OCI-LY3 (cell line): ENCODE data around the gene USPL1.

Experiments
- H2AFZ ChIP-seq: fragments of 200-600, 300-600 bp; shearing (Covaris generic); 2 replicates; pipeline ENCODE4 v1.6.0; 2014; ENCODE audit warnings: antibody characterized with exemption, low read depth, low read length
- H3K27ac ChIP-seq: fragments of 200-600, 300-600 bp; sonication (generic); 2 replicates; pipeline ENCODE4 v1.5.1; 2014; ENCODE audit warnings: mild to moderate bottlenecking, low read length, moderate library complexity, mixed read lengths
- H3K27me3 ChIP-seq: fragments of 200-600, 300-600 bp; sonication (generic); 2 replicates; pipeline ENCODE4 v1.6.1; 2014; ENCODE audit warnings: low read depth, low read length, mixed read lengths
- H3K36me3 ChIP-seq: fragments of 200-600, 300-600 bp; sonication (generic); replicated peaks from 2 replicates; pipeline ENCODE3; 2014; ENCODE audit warnings: low read depth, low read length, mixed read lengths
- H3K4me1 ChIP-seq: fragments of 300-600, 200-600 bp; sonication (generic); 2 replicates; pipeline ENCODE4 v1.6.1; 2014; ENCODE audit warnings: low read length, mixed read lengths
- H3K4me2 ChIP-seq: fragments of 200-600, 300-600 bp; sonication (generic); 2 replicates; pipeline ENCODE4 v1.6.1; 2014; ENCODE audit warnings: low read length, mixed read lengths
- H3K4me3 ChIP-seq: fragments of 300-600, 200-600 bp; sonication (generic); 2 replicates; pipeline ENCODE4 v1.5.1; 2014; ENCODE audit warnings: antibody characterized with exemption, mild to moderate bottlenecking, low read length, moderate library complexity
- H3K79me2 ChIP-seq: fragments of 300-600, 200-600 bp; shearing (Covaris generic); 2 replicates; pipeline ENCODE4 v1.6.1; 2014; ENCODE audit warnings: mild to moderate bottlenecking, low read length, mixed read lengths
- H3K9ac ChIP-seq: fragments of 300-600, 200-600 bp; shearing (Covaris generic); 2 replicates; pipeline ENCODE4 v1.6.0; 2014; ENCODE audit warnings: mild to moderate bottlenecking, low read length, moderate library complexity
- H3K9me3 ChIP-seq: fragments of 200-600, 300-600 bp; shearing (Covaris generic); 2 replicates; pipeline ENCODE4 v1.6.1; 2014; ENCODE audit warnings: low read length, mixed read lengths; ENCODE audit not compliant: insufficient read depth
- H4K20me1 ChIP-seq: fragments of 200-600, 300-600 bp; sonication (generic); 2 replicates; pipeline ENCODE4 v1.6.1; 2016; ENCODE audit warnings: low read length, mixed read lengths; ENCODE audit not compliant: insufficient read depth
- EZH2phosphoT487 ChIP-seq: fragments of 200-600 bp; shearing (Covaris generic); IDR thresholded peaks from 2 replicates; pipeline ENCODE4 v1.6.1; 2018; ENCODE audit warnings: antibody characterized with exemption, mixed run types, low read depth
- TF ChIP-seq, protein P1 (sequence below): fragments of 200-600, 300-600 bp; sonication (generic); IDR thresholded peaks from 2 replicates; pipeline ENCODE4 v1.5.1; 2014; ENCODE audit warnings: antibody characterized with exemption, low read length, low read depth

Gene USPL1

DNA sequence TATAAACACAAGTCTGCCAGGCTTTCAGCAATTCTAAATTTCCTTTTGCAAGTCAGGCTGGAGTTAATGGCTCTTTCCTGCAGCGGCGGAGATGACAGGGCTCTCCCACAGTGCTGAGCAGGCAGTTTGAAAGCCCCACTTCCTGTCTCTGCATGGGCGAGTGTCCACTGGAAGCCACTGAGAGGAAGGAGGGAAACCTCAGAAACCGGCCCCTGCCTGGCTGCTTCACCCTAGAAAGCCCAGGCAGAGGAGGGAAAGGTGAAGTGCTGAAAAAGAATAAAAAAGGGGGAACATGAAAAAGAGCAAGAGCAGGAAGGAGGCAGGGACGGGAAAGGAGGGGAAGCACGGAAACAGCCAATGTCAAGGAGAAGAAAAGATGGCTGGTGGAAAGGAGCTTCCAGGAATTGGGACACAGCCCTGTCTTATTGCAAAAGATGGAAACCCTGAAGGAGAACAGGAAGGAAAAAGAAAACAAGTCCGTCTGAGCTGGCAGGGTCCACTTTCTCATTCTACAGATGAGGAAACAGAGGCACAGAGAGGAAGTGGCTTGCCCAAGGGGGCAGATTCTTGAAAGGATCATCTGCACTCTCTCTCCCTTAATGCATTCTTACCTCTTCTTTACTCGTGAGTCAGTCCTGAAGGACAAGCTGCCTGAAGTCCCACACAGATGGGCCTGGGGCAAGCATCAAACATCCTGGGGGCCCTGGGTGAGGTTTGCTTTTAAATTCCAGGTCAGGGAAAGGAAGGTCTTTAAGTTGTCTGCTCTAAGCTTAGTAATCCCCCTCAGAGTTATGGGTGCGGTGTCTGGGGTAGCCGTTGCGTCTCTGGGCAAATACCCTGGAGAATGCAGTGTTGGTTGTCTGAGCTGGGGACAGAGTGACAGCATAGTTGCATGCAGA is 78.8 kb downstream of the USPL1 start:
- peak overlapping the region; percentile 35 for H3K4me2 ChIP-seq
- no peaks in the 10 kb centered on the region for H3K79me2 ChIP-seq
- no peak overlapping the region for H3K9ac ChIP-seq
- no peak overlapping the region for H3K27ac ChIP-seq
- peak overlapping the region; percentile 11; the same call in 1 of the 2 replicates for H3K4me3 ChIP-seq
- H3K4me1 ChIP-seq: peaks cover 16% of the 10 kb centered on the region
- peaks cover 79% of the 10 kb centered on the region for H3K27me3 ChIP-seq
- TF ChIP-seq, protein P1, sequence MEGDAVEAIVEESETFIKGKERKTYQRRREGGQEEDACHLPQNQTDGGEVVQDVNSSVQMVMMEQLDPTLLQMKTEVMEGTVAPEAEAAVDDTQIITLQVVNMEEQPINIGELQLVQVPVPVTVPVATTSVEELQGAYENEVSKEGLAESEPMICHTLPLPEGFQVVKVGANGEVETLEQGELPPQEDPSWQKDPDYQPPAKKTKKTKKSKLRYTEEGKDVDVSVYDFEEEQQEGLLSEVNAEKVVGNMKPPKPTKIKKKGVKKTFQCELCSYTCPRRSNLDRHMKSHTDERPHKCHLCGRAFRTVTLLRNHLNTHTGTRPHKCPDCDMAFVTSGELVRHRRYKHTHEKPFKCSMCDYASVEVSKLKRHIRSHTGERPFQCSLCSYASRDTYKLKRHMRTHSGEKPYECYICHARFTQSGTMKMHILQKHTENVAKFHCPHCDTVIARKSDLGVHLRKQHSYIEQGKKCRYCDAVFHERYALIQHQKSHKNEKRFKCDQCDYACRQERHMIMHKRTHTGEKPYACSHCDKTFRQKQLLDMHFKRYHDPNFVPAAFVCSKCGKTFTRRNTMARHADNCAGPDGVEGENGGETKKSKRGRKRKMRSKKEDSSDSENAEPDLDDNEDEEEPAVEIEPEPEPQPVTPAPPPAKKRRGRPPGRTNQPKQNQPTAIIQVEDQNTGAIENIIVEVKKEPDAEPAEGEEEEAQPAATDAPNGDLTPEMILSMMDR: no peak
- TF ChIP-seq EZH2phosphoT487: no peak
- H3K9me3 ChIP-seq: no peaks in the 10 kb centered on the region
- H3K36me3 ChIP-seq: no peaks in the 10 kb centered on the region
- H2AFZ ChIP-seq: peak overlapping the region; percentile 7; the same call in 1 of the 2 replicates
- no peaks in the 10 kb centered on the region for H4K20me1 ChIP-seq

DNA sequence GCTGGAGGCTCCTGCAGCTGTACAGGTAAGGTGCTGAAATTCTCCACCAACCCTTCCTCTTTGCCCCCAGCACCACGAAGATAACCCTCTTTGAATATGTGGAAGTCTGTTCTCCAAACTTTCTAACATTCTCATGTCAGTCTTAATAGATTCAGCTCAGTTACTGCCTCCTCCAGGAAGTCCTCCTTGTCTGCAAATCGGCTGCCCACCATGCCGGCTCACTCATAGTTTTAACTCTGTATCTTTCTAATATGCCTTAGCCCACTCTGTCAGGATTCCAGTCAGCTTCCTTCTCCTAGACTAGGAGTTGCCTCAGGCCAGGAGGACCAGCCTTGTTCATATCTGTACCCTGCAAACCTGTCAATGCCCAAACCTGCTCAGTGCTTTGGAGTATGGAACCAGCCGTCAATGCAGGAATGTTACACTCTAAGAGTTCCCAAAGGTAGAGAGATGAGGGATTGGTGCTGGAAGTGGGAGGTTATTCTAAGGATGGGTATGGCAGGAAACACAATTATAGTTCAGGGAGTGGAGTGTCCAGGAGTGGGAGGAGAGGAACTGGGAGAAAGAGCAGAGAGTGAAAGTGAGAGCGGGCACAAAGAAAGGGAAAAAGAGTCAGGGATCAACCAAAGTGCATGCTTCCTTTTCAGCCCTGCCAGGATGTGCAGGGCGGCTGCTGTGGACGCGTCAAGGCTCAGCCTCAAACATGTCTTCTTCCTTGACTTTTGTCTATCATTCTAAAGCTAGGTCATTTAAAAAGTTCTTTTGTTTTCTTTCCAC is 79.6 kb downstream of the USPL1 start:
- Histone ChIP-seq H3K4me2 (no peak overlapping the region), H3K27ac (no peak overlapping the region), H4K20me1 (no peaks in the 10 kb centered on the region), H3K9ac (no peak overlapping the region), H2AFZ (no peak overlapping the region), H3K9me3 (no peaks in the 10 kb centered on the region), H3K4me1 (peaks cover 16% of the 10 kb centered on the region), H3K36me3 (no peaks in the 10 kb centered on the region), H3K27me3 (peaks cover 85% of the 10 kb centered on the region), H3K79me2 (no peaks in the 10 kb centered on the region), H3K4me3 (no peak overlapping the region)
- TF ChIP-seq, protein P1: no peak
- TF ChIP-seq EZH2phosphoT487: no peak

DNA sequence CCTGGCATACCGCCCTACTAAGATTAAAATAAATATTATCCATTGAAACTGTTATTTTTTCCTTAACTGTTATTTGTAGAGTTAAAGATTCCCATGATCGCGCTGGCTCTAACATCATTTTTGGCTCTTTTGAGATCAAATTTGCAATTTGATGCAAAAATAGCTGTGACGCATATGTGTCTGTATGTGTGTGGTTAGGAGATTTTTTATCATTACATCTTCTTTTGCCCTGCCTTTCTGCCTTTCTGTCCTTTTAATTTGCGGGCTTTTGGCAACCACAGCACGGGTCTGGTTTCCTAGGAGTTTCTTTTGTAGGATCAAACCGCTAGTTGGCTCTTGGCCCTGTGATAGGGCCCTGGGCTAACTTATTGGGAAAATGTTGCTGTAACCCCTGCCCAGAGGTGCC is 80.3 kb downstream of the USPL1 start:
- TF ChIP-seq, protein P1: no peak
- no peak for TF ChIP-seq EZH2phosphoT487
- Histone ChIP-seq H3K4me3 (no peak overlapping the region), H3K36me3 (no peaks in the 10 kb centered on the region), H2AFZ (no peak overlapping the region), H3K27ac (no peak overlapping the region), H3K79me2 (no peaks in the 10 kb centered on the region), H4K20me1 (no peaks in the 10 kb centered on the region), H3K9ac (no peak overlapping the region), H3K27me3 (peaks cover 83% of the 10 kb centered on the region), H3K9me3 (no peaks in the 10 kb centered on the region), H3K4me2 (no peak overlapping the region), H3K4me1 (peaks cover 16% of the 10 kb centered on the region)

- H3K27ac ChIP-seq: no peak overlapping the region
- TF ChIP-seq, protein P1: no peak
- no peak for TF ChIP-seq EZH2phosphoT487
- no peak overlapping the region for H3K4me3 ChIP-seq
- H3K4me2 ChIP-seq: no peak overlapping the region
- H3K36me3 ChIP-seq: no peaks in the 10 kb centered on the region
- H3K4me1 ChIP-seq: peaks cover 16% of the 10 kb centered on the region
- H2AFZ ChIP-seq: no peak overlapping the region
- peaks cover 78% of the 10 kb centered on the region for H3K27me3 ChIP-seq
- H4K20me1 ChIP-seq: no peaks in the 10 kb centered on the region
- no peak overlapping the region for H3K9ac ChIP-seq
- no peaks in the 10 kb centered on the region for H3K9me3 ChIP-seq
- no peaks in the 10 kb centered on the region for H3K79me2 ChIP-seq
These were observed 80.8 kb downstream of the USPL1 start for GRCh38 chr13:30698488-30699005.
